Skeletal muscle cell (primary cell): ENCODE data around the gene TTC39B.
A peak's percentile ranks its signal among the peaks of the same experiment; 100 is the strongest.

Source experiments
- DNase-seq: peaks from one replicate; pipeline ENCODE4 v3.0.0-alpha.2; 2010; ENCODE audit warnings: low read depth
- H3K4me3 ChIP-seq: 2 replicates; pipeline ENCODE4 v1.5.1; 2011; ENCODE audit warnings: low read depth, mild to moderate bottlenecking, control low read depth, low read length, moderate library complexity

Gene TTC39B

DNA sequence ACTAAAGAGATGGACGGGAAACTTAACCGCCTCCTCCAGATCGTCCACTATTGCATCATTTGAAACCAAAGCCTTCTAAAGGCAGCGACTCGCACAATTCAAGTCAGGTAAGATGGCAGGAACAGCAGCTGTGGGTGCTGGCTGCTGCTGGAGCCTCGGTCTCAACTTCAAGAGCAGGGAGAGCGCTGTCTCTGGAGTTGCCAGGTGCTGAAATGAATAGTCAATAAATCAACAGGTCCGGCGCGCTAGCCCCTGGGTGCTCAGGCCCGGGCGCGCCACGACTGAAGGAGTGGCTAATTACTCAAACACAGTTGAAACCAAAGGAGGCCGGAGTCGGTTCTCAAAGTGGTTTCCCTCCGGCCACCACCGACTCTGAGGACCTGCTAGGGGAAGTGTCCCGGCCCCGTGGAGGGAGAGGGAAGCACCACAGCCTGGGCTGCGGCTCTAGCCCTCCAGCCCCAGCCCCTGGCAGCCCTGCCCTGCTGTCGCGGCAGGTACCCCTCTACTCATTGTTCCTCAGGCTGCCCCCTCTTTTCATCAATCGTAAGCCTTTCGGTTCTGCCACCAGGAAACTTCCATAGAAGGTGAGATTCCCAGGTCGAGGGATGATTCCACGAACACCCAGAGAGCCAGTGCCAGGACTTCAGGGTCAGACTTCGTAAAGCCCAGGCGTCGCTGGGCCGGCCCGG, 804 bp downstream of the TTC39B start:
- DNase-seq: peak; percentile 28
- H3K4me3 ChIP-seq: peak overlapping the region; percentile 89

DNA sequence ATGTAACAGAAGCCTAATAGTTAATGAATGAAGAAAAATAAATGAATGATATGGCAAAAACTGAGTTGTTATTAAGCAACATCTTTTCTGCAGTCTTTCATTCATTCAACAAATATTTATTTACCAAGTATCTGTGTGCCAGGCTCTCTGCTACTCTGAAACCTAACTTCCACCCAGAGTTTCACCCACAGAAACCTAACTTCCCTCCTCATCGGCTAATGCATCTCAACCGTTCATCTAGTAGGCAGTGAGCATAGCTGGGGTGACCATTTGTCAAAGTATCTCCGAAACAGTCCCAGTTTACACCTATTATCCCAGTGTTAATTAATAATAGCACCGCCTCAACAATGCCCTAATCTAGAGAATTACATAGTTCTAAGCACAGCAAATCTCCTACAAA, 1.5 kb downstream of the TTC39B start:
- H3K4me3 ChIP-seq: peak overlapping the region; percentile 89
- DNase-seq: no peak

DNA sequence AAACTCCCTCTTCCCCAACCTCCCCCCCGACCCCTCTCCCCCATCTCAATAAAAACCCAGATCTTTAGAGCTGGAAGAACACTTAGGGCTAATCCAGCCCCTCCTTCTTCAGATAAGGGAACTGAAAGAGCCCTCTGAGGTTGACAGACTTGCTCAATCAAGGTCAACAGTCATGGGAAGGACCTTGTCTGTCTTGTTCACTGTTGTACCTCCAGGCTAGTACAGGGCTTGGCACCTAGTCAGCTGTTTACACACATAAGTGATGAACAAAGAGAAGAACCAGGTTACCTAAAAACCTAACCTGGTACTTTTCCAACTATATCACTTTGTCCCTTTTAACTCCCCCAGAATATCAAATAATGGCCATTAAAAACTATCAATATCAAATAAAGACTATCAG, 2.4 kb downstream of the TTC39B start:
- no peak for DNase-seq
- H3K4me3 ChIP-seq: no peak overlapping the region

DNA sequence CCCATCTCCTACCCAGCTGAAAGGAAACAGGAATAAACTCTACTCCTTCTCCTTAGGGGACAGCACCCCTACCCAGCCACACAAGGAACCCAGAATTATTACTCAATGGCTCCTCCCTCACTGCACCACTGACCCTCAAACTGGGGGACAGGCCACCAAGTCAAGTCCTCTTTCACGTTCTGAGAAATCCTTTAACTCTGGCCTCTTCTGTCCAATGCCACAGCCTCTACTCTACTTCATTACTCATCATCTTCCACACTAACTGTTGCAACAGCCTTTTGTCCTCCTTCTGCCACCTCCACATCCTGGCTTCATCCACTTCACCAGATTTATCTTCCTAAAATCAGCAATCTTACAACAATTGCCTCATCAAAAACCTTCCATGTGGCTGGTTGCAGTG, 6.8 kb downstream of the TTC39B start:
- no peak overlapping the region for H3K4me3 ChIP-seq
- DNase-seq: peak; percentile 31

DNA sequence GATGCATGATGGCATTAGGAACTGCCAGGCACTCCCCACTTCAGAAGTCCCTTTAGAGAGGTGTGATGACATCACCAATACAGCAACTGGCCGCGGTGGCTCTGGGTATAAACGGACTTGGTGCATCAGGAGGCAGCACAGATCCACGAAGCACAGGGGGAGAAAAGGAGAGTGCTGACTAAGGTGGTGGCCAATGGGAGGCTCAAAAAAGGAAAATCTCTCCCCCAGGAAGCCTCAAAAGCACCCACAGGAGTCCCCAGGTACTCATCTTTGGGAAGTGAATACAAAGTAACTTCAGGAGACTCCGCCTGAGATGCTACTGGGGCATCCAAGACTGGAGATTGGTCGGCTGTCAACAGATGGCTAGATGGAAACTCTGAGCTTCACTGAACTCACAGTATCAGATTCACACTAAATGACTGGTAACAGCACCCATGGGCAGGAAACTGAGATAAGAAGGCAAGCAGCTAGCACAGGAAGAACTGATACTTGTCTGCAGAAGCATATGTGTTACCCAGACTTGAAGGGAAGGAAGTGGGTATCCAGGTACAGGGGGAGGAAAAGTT, 7.6 kb downstream of the TTC39B start:
- H3K4me3 ChIP-seq: no peak overlapping the region
- DNase-seq: no peak

DNA sequence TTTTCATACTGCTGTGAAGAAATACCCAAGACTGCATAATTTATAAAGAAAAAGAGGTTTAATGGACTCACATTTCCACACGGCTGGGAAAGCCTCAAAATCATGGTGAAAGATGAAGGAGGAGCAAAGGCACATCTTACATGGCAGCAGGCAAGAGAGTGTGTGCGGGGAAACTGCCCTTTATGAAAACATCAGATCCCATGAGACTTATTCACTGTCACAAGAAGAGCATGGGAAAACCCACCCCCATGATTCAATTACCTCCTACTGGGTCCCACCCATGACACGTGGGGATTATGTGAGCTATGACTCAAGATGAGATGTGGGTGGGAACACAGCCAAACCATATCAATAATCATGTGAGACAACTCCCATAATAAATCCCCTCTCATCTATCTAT, 8.7 kb downstream of the TTC39B start:
- H3K4me3 ChIP-seq: no peak overlapping the region
- DNase-seq: no peak

DNA sequence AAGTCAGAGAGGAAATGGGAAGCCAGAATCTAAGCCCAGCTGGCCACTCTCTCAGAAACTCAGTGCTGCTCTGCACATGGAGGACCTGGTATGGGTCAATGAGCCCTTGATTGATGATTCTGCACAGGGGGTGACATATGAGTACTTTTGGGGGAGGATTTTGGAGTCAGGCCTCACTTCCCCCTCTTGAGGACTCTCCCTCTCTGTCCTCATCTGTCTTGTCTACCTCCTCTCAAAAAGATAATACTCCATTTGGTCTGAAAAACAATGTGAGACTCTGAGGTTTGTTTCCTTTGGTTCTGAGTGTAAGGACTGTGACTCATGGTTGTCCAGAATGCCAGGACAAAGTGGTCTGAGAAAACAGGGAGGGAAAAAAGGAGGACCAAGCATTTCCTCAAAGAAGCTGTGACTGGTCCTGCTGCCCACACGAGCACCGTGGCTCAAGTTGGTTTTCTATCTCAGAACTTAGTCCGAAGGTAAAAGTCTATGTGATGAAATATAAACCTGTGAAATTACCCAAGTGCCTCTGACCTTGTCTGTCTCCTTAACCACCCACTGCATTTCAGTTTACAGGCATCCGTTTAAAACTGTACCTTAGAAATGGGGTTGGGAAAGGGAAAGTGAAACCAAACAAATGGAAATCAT, 11.1 kb downstream of the TTC39B start:
- peak; percentile 64 for DNase-seq
- peak overlapping the region; percentile 46 for H3K4me3 ChIP-seq

DNA sequence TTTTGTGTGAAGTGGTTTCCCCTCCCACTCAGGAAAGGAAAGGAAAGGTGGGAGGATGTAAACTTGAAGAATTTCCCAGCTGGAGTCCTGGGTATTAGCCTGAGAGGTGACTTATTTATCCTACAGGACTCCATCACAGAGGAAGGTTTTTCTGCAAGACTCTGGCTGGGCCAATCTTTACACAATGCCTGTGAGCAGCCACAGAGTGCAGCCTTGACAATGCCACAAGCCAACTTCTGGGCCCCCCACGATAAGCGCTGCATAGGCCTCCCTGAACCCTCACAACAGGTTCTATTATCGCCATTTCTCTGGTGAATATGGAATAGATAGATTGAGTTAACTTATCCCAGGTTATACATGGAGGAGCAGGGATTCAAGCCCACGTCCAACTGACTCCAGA, 12.4 kb downstream of the TTC39B start:
- no peak overlapping the region for H3K4me3 ChIP-seq
- DNase-seq: no peak

DNA sequence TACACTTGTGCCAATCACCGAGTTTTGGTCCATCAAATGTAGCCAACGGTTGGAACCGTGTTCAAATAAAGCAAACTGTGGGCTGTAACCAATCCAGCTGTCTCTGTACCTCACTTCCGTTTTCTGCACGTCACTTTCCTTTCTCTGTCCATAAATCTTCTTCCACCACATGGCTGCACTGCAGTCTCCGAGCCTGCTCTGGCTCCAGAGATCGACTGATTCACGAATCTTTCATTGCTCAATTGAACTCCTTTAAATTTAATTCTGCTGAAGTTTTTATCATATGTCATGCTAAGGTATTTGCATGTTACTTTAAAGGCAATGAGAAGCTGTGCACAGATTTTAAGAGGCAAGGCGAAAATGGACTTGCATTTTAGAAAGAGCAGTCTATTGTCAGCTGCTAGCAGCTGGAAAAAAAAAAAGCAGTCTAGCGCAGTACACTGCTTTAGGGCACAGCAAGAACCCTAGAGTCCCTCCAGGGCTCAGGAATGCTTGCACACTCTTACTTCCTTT, 13.2 kb downstream of the TTC39B start:
- no peak overlapping the region for H3K4me3 ChIP-seq
- peak; percentile 25 for DNase-seq

DNA sequence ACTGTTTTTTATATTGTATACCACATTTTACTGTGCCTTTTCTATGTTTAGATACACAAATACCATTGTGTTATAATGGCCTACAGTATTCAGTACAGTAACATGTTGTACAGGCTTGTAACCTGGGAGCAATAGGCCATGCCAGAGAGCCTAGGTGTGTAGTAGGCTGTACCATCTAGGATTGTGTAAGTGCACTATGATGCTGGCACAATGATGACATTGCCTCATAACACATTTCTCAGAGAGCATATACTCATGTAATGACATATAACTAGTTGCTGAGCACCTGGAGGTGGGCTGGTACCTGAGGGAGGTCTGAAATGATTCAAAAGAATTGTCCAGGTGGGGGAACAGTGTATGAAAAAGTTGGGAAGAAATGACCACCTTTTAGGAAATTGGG, 13.9 kb downstream of the TTC39B start:
- no peak overlapping the region for H3K4me3 ChIP-seq
- DNase-seq: no peak

DNA sequence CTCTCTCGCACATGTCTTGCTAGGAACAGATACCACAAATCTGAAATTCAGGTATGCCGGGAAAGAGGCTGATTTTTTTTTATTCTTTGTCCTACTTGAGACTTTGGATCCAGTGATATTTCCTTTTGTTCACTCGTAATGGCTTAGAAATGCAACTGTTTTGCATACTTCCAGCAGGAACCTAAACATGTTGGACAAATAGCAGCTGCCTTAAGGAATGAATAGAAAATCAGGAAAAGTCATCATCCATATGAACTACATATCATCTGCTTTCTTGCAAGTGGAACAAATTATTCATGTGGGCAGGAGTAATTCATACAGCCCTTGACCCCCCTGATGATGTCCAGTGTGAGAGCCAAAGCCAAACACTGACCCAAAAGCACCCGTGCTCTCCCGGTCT, 17.4 kb downstream of the TTC39B start:
- DNase-seq: no peak
- no peak overlapping the region for H3K4me3 ChIP-seq

DNA sequence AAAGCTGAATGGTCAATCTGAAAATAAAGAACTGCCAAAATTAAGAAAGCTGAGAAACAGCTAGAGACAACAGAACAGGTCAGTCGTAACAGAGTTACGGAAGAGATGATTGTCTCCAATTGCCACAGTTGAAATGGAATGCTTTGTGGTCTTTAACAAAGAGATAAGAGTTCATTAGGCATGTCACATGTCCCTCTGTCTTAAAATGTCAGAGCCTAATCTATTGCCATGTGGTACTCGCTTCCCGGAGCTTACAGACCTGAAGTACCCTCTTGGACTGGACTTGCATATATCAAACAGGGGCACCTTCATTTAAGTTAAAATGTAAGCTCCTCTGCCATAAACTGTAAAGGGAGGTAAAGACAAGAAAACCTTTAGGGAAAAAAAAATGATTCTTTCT, 19.7 kb downstream of the TTC39B start:
- no peak overlapping the region for H3K4me3 ChIP-seq
- DNase-seq: no peak

DNA sequence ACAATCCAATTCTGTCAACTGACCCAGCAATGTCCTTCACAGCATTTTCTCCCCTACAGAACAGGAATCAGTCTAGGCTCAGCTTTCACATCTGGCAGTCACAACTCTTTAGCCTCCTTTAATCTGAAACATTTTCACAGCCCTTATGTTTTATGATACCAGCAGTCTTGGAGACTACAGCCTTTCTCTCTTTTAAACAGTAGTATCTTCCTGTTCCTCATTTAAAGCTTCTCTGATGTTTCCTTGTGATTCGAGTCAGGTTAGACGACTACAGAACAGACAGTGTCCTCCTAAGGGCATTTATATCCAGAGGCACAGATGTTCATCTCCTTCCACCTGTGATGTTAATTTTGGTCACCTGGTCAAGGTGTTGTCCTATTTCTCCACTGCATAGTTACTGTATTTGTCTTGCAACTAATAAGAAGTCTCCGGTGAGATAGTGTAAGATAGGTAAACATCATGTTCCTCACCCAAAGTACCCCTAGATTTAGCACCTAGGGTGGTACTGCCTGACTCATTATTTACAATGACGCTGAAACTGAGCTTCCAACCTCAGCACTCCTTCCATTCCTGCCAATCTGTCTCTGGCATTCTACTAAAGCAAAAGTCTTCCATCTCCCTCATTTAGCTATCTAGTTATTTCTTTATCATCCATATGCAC, 20.7 kb downstream of the TTC39B start:
- DNase-seq: no peak
- no peak overlapping the region for H3K4me3 ChIP-seq

DNA sequence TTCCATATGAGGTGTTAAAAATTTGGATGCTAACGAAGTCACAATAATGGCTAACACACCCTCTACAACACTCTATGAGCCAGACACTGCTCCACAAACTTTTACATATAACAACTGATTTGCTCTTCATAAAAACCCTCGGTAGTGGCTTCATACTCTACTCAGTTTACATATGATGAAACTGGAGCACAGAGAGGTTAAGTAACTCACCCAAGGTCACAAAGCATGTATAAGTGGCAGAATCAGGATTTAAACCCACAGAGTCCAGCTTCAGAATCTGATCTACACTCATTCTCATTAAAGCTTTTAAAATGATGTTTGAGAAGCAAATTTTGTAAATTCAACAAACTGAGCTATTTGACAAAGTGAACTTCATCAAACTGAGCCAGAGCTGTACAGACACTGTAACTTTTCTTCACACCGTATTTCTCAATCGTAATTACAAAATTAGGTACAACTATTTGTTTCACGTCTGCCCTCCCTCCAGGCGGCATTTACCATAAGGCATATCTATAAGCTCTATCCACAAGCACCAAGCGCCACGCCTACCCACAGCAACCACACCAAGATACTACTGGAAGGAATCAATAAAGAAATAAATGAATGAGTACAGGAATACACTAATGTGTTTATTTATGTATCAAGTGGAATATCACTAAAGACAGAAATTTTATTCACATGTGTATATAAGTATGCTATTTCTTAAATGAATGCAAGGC, 24.3 kb downstream of the TTC39B start:
- H3K4me3 ChIP-seq: no peak overlapping the region
- DNase-seq: no peak

DNA sequence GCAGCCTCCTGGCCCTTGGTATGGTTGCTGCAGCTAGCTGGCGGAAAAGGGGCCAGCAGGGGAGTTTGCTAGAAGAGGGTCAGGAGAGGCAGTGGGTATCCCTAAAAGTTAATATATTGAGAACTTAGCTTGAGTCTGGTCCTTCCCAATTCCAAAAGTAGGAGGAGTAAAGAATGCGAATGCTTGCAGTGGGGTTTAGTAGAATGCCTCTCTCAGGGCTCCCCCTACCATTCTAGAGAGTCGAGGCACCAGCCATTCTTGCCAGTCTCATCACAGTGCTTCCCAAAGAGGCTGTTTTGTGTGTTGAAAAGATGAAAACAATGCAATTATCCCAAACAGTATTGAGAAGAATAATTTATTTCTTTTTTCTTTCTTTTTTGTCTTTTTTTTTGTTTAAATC, 26.4 kb downstream of the TTC39B start:
- DNase-seq: no peak

DNA sequence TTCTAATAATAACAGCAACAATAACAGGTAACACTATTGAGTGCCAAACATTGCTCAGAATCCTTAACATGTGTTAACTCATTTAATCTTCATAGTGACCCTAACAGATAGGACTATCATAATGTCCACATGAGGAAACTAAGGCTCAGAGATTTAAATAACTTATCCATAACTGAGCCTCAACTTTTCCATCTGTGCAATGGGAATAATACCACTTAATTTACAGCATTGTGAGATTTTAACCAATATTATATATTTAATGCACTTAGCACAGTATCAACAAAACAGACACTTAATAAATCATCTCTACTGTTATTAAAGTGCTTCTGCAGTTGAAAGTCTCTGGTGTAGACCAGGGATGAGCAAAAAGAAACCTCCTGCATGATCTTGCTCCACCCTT, 28.2 kb downstream of the TTC39B start:
- DNase-seq: no peak
- H3K4me3 ChIP-seq: no peak overlapping the region

More for the DNA sequence above, 26.4 kb downstream of the TTC39B start:
- no peak overlapping the region for H3K4me3 ChIP-seq

DNA sequence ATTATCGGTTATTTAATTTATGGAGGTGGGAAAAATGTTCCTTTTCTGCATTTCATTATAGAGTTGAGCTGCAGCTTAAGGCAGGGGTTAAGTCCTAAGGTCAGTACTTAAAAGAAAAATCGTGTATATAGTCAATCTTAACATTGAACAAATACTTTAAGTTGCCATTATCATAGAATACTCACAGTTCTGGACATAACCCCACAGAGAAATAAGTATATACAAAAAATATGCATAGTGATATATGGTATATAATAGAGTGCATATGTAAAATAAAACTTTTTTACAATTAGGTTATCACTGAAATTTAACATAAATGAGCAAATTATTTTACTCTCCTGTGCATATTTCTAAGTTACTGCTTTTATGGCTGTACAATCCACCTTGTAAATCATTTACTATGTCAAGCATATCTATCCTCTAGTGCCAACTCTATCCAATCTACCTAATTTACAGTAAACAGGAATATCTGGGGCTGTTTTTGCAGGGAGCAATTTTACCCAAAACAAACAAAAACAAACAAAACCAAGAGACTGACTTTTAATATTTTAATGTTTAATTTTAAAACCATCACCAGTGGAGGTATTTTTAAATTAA, 28.8 kb downstream of the TTC39B start:
- DNase-seq: no peak
- no peak overlapping the region for H3K4me3 ChIP-seq

DNA sequence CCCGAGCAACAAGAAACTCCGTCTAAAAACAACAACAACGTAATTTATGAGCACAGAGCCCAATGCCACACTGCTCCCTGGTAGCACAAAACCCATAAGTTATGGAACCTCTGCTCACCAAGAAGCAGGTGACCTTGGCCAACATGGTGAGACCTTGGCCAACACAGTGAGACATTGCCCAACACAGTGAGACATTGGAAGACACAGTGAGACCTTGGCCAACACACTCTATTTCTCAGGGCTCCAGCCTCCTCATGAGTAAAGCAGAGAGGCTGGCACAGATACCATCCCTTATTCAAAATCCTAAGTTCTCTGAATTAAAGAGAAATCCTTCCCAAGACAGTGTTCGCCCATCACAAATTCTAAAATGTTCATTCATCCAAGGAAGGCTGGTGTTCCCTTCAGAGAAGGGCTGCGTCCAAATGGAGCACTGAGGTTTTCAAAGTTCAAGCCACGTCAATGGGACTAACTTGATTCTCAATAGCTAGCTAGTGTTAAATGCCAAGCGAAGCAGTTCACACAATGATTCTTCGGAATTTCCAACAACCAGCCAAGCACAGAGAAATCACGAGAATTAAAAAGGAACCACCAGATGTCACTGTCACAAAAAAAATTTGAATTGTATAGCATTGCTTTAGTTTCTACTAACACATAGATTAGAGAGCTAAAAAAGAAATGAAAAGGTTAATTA, 29.5 kb downstream of the TTC39B start:
- DNase-seq: no peak
- no peak overlapping the region for H3K4me3 ChIP-seq
